HFFc6 (cell line): Measurements from ENCODE around the gene CDK11A. TPM values are rescaled to one million over a fixed set of nuclear protein-coding genes. Genes with fewer than 3 reads are reported as not detected.
A peak's percentile ranks its signal among the peaks of the same experiment; 100 is the strongest.
"Not testable (repeated sequence)": the region's sequence is repeated elsewhere in the genome, so short reads cannot be mapped to it uniquely, and the experiment has no call there.

ENCODE experiments used
- DNase-seq: peaks from one replicate; pipeline ENCODE4 v3.0.0-alpha.2; 2018
- H3K27ac Mint-ChIP-seq: 2 replicates; pipeline ENCODE4 v1.8.0; 2020; ENCODE audit warnings: mild to moderate bottlenecking, mixed read lengths
- H3K27me3 Mint-ChIP-seq: 2 replicates; pipeline ENCODE4 v1.8.0; 2021; ENCODE audit warnings: mild to moderate bottlenecking, moderate library complexity, mixed read lengths; ENCODE audit not compliant: insufficient read depth
- H3K36me3 Mint-ChIP-seq: 2 replicates; pipeline ENCODE4 v1.8.0; 2021; ENCODE audit warnings: low read depth, mixed read lengths
- H3K4me1 Mint-ChIP-seq: 2 replicates; pipeline ENCODE4 v1.8.0; 2020; ENCODE audit warnings: low read depth, mixed read lengths
- H3K4me3 Mint-ChIP-seq: 2 replicates; pipeline ENCODE4 v1.8.0; 2020; ENCODE audit warnings: mild to moderate bottlenecking, moderate library complexity, mixed read lengths
- H3K9me3 Mint-ChIP-seq: 2 replicates; pipeline ENCODE4 v1.8.0; 2020; ENCODE audit warnings: mild to moderate bottlenecking, mixed read lengths
- CTCF ChIP-seq: fragments of 200-600 bp; sonication (generic); IDR thresholded peaks from 2 replicates; pipeline ENCODE4 v1.5.0; 2021; ENCODE audit warnings: antibody characterized with exemption, mild to moderate bottlenecking
- total RNA-seq, 6 experiments: library from RNA; stranded (reverse); fragmentation: NEBNext Ultra II Directional; extraction: Animal tissue kit (Norgen Biotek cat#: 25700); gene quantifications; 2 replicates in 1 of 6; 3 replicates in 5 of 6; pipeline ENCODE4 v1.2.3, GENCODE V29; 2021

CDK11A gene
- total RNA-seq, 6 experiments from 2014 or later = 23.1 to 27.2 (median 25.0) TPM

- not testable (repeated sequence) for H3K4me1 Mint-ChIP-seq, H3K27me3 Mint-ChIP-seq, DNase-seq, H3K4me3 Mint-ChIP-seq, H3K36me3 Mint-ChIP-seq, H3K9me3 Mint-ChIP-seq, H3K27ac Mint-ChIP-seq
Measured at GRCh38 chr1:1697358-1698183, 26.6 kb downstream of the CDK11A start.

GRCh38 chr1:1696431-1697357, 27.5 kb downstream of the CDK11A start:
- H3K27ac Mint-ChIP-seq, H3K4me3 Mint-ChIP-seq, H3K27me3 Mint-ChIP-seq, H3K4me1 Mint-ChIP-seq, H3K9me3 Mint-ChIP-seq, DNase-seq, H3K36me3 Mint-ChIP-seq: not testable (repeated sequence)

- H3K27ac Mint-ChIP-seq = peak within 1 kb of the TSS; percentile 87
- H3K27me3 Mint-ChIP-seq, H3K36me3 Mint-ChIP-seq, H3K4me1 Mint-ChIP-seq, H3K9me3 Mint-ChIP-seq: not testable (repeated sequence)
- peak within 1 kb of the TSS; percentile 70 for H3K4me3 Mint-ChIP-seq
- peak; percentile 90 for DNase-seq
Measured at GRCh38 chr1:1692714-1693647, 31.2 kb downstream of the CDK11A start, which contains the start of gene SLC35E2B. Gene SLC35E2B, minus strand, starts transcription at chr1:1692795. Its CDS starts 16,096 bp downstream, at chr1:1676699.

- Mint-ChIP-seq H3K4me3 (peak overlapping the region; percentile 70), H3K27ac (peak overlapping the region; percentile 87)
- not testable (repeated sequence) for H3K27me3 Mint-ChIP-seq, H3K4me1 Mint-ChIP-seq, H3K36me3 Mint-ChIP-seq, H3K9me3 Mint-ChIP-seq
- peak; percentile 54 for DNase-seq
Measured at GRCh38 chr1:1692324-1692713, 31.8 kb downstream of the CDK11A start.

GRCh38 chr1:1691443-1691842, 32.7 kb downstream of the CDK11A start:
- not testable (repeated sequence) for H3K27me3 Mint-ChIP-seq, H3K27ac Mint-ChIP-seq, H3K36me3 Mint-ChIP-seq, H3K9me3 Mint-ChIP-seq, H3K4me3 Mint-ChIP-seq, DNase-seq
- H3K4me1 Mint-ChIP-seq = peaks cover 11% of the 10 kb centered on the region

- not testable (repeated sequence) for H3K9me3 Mint-ChIP-seq, DNase-seq, H3K4me3 Mint-ChIP-seq, H3K27me3 Mint-ChIP-seq, H3K27ac Mint-ChIP-seq, H3K36me3 Mint-ChIP-seq
- H3K4me1 Mint-ChIP-seq = peaks cover 25% of the 10 kb centered on the region
Measured at GRCh38 chr1:1689526-1689925, 34.6 kb downstream of the CDK11A start.

GRCh38 chr1:1687846-1688245, 36.3 kb downstream of the CDK11A start:
- no peak for TF ChIP-seq CTCF
- H3K27me3 Mint-ChIP-seq = peaks cover 7% of the 10 kb centered on the region
- H3K9me3 Mint-ChIP-seq = no peaks in the 10 kb centered on the region
- peaks cover 25% of the 10 kb centered on the region for H3K4me1 Mint-ChIP-seq
- H3K4me3 Mint-ChIP-seq = no peak overlapping the region
- H3K27ac Mint-ChIP-seq = no peak overlapping the region; the same call in 1 of the 2 replicates
- peaks cover 8% of the 10 kb centered on the region; the same call in 1 of the 2 replicates for H3K36me3 Mint-ChIP-seq
- DNase-seq = no peak

GRCh38 chr1:1684031-1684681, 40.0 kb downstream of the CDK11A start:
- Mint-ChIP-seq H3K4me1 (peaks cover 25% of the 10 kb centered on the region), H3K27ac (no peak overlapping the region), H3K9me3 (no peaks in the 10 kb centered on the region), H3K4me3 (no peak overlapping the region), H3K27me3 (peaks cover 7% of the 10 kb centered on the region), H3K36me3 (peaks cover 8% of the 10 kb centered on the region; the same call in 1 of the 2 replicates)
- DNase-seq = no peak
- no peak for TF ChIP-seq CTCF
